HG03469 (cell line): ENCODE data around the gene KDM4B.
"Not testable (repeated sequence)": the region's sequence is repeated elsewhere in the genome, so short reads cannot be mapped to it uniquely, and the experiment has no call there.

Experiments
- ATAC-seq: cut with Tn5 transposase; IDR thresholded peaks from one replicate; pipeline ENCODE4 v1.9.1; 2021; ENCODE audit warnings: mild to moderate bottlenecking, moderate library complexity, moderate number of reproducible peaks; ENCODE audit not compliant: unreplicated experiment

The KDM4B gene

GRCh38 chr19:5011476-5012238, 42.7 kb downstream of the KDM4B start:
- no peak for ATAC-seq

GRCh38 chr19:5012688-5013457, 44.0 kb downstream of the KDM4B start:
- no peak for ATAC-seq

GRCh38 chr19:5013761-5014160, 44.8 kb downstream of the KDM4B start:
- ATAC-seq: no peak

GRCh38 chr19:5014941-5015340, 46.0 kb downstream of the KDM4B start:
- ATAC-seq: no peak

GRCh38 chr19:5016268-5016667, 47.4 kb downstream of the KDM4B start:
- ATAC-seq: no peak

GRCh38 chr19:5016781-5017180, 47.9 kb downstream of the KDM4B start:
- no peak for ATAC-seq

- ATAC-seq: no peak
Observed at GRCh38 chr19:5017235-5017634, 48.3 kb downstream of the KDM4B start.

- no peak for ATAC-seq
Observed at GRCh38 chr19:5018224-5019015, 49.5 kb downstream of the KDM4B start.

- ATAC-seq: no peak
Observed at GRCh38 chr19:5020368-5020767, 51.5 kb downstream of the KDM4B start.

GRCh38 chr19:5021046-5021445, 52.1 kb downstream of the KDM4B start:
- ATAC-seq: no peak

- ATAC-seq: no peak
Observed at GRCh38 chr19:5022066-5022860, 53.4 kb downstream of the KDM4B start.

- ATAC-seq: no peak
Observed at GRCh38 chr19:5023128-5023571, 54.2 kb downstream of the KDM4B start.

GRCh38 chr19:5024282-5024681, 55.4 kb downstream of the KDM4B start:
- ATAC-seq: no peak

GRCh38 chr19:5025027-5025426, 56.1 kb downstream of the KDM4B start:
- no peak for ATAC-seq

GRCh38 chr19:5026706-5027273, 57.9 kb downstream of the KDM4B start:
- ATAC-seq: no peak

GRCh38 chr19:5028229-5028886, 59.4 kb downstream of the KDM4B start:
- ATAC-seq: no peak

GRCh38 chr19:5029596-5029995, 60.7 kb downstream of the KDM4B start:
- not testable (repeated sequence) for ATAC-seq

- ATAC-seq: no peak
Observed at GRCh38 chr19:5030136-5030820, 61.4 kb downstream of the KDM4B start.

GRCh38 chr19:5030822-5031221, 61.9 kb downstream of the KDM4B start:
- no peak for ATAC-seq
